WTC11 (cell line): ENCODE measurements around the gene MYBPC1.

Source experiments
- CTCF ChIP-seq: fragments of 200-600 bp; IDR thresholded peaks from 2 replicates; pipeline ENCODE4 v1.8.0; 2022; ENCODE audit warnings: antibody characterized with exemption
- FOXK1 ChIP-seq: sonication (generic); formaldehyde crosslinking; IDR thresholded peaks from 2 replicates; pipeline ENCODE4 v1.8.0; 2022; ENCODE audit warnings: mild to moderate bottlenecking, moderate library complexity, missing genetic modification reagents
- MXD4 ChIP-seq: fragments of 250-450 bp; sonication (Bioruptor Pico); IDR thresholded peaks from 2 replicates; pipeline ENCODE4 v1.8.0; 2021; ENCODE audit warnings: mild to moderate bottlenecking, moderate library complexity, borderline replicate concordance
- TEAD1 ChIP-seq: sonication (generic); formaldehyde crosslinking; IDR thresholded peaks from 2 replicates; pipeline ENCODE4 v1.8.0; 2022; ENCODE audit warnings: mild to moderate bottlenecking, missing genetic modification reagents
- TP53 ChIP-seq: sonication (generic); formaldehyde crosslinking; IDR thresholded peaks from 2 replicates; pipeline ENCODE4 v1.8.1; 2023; ENCODE audit warnings: mild to moderate bottlenecking, missing genetic modification reagents
- ZNF121 ChIP-seq: sonication (generic); formaldehyde crosslinking; IDR thresholded peaks from 2 replicates; pipeline ENCODE4 v1.8.0; 2023; ENCODE audit warnings: missing genetic modification reagents
- TF ChIP-seq, protein P1 (sequence below): sonication (generic); formaldehyde crosslinking; IDR thresholded peaks from 2 replicates; pipeline ENCODE4 v1.8.0; 2022; ENCODE audit warnings: mild to moderate bottlenecking, missing genetic modification reagents
- TF ChIP-seq, protein P2 (sequence below): sonication (generic); formaldehyde crosslinking; IDR thresholded peaks from 2 replicates; pipeline ENCODE4 v1.8.1; 2023; ENCODE audit warnings: mild to moderate bottlenecking, missing genetic modification reagents, moderate library complexity
- TF ChIP-seq, protein P3 (sequence below): sonication (generic); formaldehyde crosslinking; IDR thresholded peaks from 2 replicates; pipeline ENCODE4 v1.8.0; 2022; ENCODE audit warnings: missing genetic modification reagents
- TF ChIP-seq, protein P4 (sequence below): fragments of 250-450 bp; sonication (Bioruptor Pico); IDR thresholded peaks from 2 replicates; pipeline ENCODE4 v1.9.0; 2021; ENCODE audit warnings: mild to moderate bottlenecking, borderline replicate concordance

GRCh38 chr12:101732318-101732717, 137.5 kb downstream of the MYBPC1 start:
- no peak for TF ChIP-seq TEAD1
- no peak for TF ChIP-seq CTCF
- TF ChIP-seq, protein P1, sequence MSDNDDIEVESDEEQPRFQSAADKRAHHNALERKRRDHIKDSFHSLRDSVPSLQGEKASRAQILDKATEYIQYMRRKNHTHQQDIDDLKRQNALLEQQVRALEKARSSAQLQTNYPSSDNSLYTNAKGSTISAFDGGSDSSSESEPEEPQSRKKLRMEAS (CRISPR knock-in tag), result no peak
- TF ChIP-seq, protein P2, sequence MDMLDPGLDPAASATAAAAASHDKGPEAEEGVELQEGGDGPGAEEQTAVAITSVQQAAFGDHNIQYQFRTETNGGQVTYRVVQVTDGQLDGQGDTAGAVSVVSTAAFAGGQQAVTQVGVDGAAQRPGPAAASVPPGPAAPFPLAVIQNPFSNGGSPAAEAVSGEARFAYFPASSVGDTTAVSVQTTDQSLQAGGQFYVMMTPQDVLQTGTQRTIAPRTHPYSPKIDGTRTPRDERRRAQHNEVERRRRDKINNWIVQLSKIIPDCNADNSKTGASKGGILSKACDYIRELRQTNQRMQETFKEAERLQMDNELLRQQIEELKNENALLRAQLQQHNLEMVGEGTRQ, result no peak
- no peak for TF ChIP-seq FOXK1 (CRISPR knock-in tag)
- no peak for TF ChIP-seq ZNF121
- TF ChIP-seq, protein P3, sequence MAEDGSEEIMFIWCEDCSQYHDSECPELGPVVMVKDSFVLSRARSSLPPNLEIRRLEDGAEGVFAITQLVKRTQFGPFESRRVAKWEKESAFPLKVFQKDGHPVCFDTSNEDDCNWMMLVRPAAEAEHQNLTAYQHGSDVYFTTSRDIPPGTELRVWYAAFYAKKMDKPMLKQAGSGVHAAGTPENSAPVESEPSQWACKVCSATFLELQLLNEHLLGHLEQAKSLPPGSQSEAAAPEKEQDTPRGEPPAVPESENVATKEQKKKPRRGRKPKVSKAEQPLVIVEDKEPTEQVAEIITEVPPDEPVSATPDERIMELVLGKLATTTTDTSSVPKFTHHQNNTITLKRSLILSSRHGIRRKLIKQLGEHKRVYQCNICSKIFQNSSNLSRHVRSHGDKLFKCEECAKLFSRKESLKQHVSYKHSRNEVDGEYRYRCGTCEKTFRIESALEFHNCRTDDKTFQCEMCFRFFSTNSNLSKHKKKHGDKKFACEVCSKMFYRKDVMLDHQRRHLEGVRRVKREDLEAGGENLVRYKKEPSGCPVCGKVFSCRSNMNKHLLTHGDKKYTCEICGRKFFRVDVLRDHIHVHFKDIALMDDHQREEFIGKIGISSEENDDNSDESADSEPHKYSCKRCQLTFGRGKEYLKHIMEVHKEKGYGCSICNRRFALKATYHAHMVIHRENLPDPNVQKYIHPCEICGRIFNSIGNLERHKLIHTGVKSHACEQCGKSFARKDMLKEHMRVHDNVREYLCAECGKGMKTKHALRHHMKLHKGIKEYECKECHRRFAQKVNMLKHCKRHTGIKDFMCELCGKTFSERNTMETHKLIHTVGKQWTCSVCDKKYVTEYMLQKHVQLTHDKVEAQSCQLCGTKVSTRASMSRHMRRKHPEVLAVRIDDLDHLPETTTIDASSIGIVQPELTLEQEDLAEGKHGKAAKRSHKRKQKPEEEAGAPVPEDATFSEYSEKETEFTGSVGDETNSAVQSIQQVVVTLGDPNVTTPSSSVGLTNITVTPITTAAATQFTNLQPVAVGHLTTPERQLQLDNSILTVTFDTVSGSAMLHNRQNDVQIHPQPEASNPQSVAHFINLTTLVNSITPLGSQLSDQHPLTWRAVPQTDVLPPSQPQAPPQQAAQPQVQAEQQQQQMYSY (CRISPR knock-in tag), result no peak
- no peak for TF ChIP-seq TP53
- no peak for TF ChIP-seq MXD4 (CRISPR knock-in tag)
- TF ChIP-seq, protein P4, sequence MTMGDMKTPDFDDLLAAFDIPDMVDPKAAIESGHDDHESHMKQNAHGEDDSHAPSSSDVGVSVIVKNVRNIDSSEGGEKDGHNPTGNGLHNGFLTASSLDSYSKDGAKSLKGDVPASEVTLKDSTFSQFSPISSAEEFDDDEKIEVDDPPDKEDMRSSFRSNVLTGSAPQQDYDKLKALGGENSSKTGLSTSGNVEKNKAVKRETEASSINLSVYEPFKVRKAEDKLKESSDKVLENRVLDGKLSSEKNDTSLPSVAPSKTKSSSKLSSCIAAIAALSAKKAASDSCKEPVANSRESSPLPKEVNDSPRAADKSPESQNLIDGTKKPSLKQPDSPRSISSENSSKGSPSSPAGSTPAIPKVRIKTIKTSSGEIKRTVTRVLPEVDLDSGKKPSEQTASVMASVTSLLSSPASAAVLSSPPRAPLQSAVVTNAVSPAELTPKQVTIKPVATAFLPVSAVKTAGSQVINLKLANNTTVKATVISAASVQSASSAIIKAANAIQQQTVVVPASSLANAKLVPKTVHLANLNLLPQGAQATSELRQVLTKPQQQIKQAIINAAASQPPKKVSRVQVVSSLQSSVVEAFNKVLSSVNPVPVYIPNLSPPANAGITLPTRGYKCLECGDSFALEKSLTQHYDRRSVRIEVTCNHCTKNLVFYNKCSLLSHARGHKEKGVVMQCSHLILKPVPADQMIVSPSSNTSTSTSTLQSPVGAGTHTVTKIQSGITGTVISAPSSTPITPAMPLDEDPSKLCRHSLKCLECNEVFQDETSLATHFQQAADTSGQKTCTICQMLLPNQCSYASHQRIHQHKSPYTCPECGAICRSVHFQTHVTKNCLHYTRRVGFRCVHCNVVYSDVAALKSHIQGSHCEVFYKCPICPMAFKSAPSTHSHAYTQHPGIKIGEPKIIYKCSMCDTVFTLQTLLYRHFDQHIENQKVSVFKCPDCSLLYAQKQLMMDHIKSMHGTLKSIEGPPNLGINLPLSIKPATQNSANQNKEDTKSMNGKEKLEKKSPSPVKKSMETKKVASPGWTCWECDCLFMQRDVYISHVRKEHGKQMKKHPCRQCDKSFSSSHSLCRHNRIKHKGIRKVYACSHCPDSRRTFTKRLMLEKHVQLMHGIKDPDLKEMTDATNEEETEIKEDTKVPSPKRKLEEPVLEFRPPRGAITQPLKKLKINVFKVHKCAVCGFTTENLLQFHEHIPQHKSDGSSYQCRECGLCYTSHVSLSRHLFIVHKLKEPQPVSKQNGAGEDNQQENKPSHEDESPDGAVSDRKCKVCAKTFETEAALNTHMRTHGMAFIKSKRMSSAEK, result no peak
